Activated naive CD4-positive, alpha-beta T cell treated with anti-CD3 and anti-CD28 coated beads, Interleukin-2, amount 50 U/mL, for 16 hours (primary cell): Measurements from ENCODE around the gene SENP5.

Experiments
- DNase-seq: peaks from one replicate; pipeline ENCODE4 v3.0.0-alpha.2; 2020

SENP5 gene

GRCh38 chr3:196889844-196890708 is 22.4 kb downstream of the SENP5 start:
- DNase-seq: no peak

DNA sequence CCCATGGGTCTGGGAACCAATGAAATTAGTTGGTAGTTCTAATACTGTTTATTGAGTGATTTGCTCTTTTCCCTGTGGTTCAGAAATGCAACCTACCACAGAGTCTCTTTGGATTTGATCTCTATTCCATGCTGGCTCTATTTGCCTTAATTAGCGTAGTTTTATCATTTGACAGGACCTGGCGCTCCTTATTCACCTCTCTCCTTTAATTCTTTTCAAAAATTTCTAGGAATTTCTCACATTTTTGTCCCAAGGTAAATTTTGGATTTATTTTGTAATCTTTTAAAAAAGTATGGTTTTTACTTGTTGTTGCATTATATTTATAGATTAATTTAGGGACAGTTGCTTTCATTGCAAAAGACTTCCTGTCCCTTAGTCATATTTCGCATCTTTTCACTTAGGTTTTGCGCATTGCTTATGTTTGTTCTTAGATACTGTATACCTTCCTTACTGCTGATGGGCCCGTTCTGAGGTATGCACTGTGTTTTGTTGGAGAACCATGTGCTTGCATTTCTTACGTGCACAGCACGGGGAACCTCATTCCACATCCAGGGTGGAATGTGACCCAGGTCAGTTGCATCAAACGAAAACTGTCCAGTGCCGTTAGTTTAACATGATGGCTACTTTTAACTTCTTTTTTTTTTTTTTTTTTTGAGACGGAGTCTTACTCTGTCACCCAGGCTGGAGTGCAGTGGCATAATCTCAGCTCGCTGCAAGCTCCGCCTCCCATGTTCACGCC is 27.0 kb downstream of the SENP5 start:
- no peak for DNase-seq

DNA sequence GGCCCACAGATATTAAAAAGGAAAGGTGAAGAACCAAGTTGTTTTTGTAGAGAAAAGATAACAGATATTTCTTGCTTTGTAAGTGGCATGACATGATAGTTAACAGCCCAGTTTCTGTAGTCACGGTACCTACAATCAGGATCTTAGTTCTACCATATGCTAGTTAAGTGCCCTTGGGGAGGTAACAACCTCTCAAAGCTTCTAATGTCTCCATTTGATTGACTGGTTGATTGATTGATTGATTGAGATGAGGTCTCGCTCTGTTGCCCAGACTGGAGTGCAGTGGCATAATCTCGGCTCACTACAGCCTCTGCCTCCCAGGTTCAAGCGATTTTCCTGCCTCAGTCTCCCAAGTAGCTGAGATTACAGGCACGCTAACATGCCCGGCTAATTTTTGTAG is 28.5 kb downstream of the SENP5 start:
- no peak for DNase-seq

DNA sequence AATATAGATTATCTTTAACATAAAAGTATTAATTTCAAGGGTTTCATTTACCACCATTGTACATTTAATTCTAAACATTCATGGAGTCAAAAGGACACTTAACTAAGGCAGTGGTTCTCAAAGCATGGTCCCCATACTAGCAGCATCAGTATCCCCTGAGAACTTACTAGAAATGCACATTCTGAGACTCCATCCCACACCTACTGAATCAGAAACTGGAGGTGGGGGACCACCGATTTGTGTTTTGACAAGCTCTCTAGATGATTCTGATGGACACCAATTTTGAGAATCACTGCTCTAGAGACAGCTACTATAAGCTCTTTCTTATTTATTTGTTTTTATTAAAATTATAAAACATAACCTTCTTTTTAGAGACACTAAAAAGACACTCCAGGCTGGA is 34.0 kb downstream of the SENP5 start:
- DNase-seq: no peak

DNA sequence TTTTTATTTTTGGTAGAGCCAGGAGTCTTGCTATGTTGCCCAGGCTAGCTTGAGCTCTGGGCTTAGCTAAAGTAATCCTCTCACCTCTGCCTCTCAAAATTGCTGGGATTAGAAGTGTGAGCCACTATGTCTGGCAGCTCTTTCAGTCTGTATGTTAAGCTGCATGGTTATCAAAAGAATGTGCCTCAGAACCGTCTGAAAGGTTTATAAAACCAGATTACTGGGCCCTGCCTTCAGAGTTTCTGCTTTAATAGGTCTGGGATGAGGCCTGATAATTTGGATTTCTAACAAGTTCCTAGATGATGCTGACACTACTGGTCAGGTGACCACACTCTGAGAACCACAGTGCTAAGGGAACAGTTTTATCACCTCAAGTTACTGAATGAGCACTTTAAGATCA is 34.6 kb downstream of the SENP5 start:
- DNase-seq: no peak

DNA sequence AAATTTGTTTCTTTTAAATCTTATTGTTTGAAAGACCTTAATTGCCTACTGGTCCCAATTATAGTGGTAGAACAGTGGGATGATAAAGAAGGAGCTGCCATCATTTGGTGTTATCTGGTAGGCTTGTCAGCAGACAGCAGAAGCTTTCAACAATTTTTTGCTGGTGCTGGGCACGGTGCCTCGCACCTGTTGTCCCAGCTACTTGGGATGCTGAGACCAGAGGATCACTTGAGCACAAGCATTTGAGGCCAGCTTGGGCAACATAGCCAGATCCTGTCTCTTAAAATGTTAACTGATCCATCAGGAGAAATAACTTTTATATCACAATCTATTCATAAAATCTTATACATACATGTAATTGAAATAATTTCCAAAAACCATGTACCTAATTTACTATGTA is 36.0 kb downstream of the SENP5 start:
- DNase-seq: no peak

DNA sequence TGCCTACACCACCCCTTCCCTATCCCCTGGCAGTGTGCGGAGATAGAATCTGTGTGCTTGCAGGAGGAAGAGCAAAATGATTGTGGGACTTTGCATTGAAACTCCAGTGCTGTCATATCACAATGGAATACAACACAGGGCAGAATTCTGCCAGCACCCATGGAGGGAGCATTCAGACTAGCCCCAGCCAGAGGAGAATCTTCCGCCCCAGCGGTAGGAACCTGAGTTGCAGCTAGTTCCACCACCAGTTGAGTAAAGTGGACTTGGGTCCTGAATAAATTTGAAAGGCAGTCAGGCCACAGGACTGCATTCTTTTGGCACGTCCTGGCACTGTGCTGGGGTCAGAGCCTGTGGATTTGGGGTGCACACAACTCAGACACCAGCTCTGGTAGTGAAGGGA is 47.1 kb downstream of the SENP5 start:
- no peak for DNase-seq

GRCh38 chr3:196915375-196915774 is 47.7 kb downstream of the SENP5 start:
- no peak for DNase-seq

DNA sequence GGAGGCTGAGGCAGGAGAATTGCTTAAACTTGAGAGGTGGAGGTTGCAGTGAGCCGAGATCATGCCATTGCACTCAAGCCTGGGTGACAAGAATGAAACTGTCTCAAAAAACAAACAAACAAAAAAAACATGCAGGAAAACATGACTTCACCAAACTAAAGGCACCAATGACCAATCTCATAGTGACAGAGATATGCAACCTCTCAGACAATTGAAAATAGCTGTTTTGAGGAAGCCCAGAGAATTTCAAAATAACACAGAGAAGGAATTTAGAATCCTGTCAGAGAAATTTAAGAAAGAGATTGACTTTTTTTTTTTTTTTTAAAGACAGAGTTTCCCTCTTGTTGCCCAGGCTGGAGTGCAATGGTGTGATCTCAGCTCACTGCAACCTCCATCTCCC is 48.5 kb downstream of the SENP5 start:
- no peak for DNase-seq

DNA sequence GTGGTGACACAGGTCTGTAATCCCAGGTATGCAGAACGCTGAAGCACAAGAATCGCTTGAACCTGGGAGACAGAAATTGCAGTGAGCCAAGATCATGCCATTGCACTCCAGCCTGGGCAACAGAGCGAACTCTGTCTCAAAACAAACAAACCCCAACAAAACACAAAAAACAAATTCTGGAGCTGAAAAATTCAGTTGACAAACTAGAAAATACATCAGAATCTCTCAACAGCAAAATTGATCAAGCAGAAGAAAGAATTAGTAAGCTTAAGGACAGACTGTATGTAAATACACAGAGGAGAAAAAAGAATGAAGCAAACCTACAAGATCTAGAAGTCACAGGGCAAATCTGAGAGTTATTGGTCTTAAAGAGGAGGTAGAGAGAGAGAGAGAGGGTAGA is 49.3 kb downstream of the SENP5 start:
- DNase-seq: no peak

GRCh38 chr3:196918968-196919367 is 51.2 kb downstream of the SENP5 start:
- no peak for DNase-seq

DNA sequence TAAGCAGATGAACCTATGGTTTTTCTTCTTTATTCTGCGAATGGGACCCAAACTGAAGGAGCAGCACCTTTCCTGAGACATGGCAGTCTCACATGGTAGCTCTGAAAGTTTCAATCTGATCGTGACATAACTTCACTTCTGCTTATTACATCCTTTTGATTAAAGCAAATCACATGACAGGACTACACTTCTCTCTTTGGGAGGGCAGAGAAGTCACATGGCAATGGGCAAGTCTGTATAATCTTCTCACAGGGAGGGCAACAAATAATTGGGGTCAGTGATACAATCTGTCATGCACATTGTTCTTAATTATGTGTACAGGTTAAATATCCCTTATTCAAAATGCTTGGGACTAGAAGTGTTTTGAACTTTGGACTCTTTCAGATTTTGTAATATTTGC is 53.0 kb downstream of the SENP5 start:
- DNase-seq: no peak

DNA sequence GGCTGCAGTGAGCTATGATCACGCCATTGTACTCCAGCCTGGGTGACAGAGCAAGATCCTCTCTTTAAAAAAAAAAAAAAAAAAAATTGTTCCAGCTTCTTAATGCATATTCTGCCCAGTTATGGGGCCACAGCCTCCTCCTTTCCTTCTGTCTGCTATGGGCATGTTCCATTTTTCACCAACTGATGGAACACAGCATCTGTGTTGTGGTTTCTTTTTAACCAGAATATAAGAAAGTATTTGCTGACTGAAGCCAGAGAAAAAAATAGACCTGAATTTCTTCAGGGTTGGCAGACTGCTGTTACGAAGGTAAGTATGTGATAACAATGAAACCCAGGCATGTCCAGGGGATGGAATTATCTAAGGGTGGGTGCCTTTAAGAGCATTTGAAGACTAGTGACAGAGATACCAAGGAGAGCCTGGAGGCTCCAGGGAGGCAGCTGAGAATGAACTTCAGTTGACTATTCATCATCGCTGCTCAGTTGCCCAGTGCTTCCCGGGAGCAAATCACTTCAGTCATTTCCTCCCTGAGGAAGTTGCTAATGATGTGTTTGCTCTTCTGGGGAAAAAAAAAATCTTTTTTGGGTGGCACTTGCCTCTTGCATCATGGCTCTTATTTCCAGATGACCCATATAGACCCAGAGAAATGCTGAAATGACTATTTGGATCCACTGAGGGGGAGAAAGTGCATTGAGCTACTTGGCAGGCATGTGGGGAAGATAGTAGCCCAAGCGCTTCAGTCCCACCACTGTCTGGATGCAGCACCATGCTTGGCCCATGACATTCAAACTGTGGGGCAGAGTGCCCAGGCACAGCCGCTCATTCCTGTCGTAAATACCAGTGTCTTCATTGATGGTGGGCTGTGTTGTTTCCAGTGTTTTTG is 60.1 kb downstream of the SENP5 start:
- DNase-seq: no peak

DNA sequence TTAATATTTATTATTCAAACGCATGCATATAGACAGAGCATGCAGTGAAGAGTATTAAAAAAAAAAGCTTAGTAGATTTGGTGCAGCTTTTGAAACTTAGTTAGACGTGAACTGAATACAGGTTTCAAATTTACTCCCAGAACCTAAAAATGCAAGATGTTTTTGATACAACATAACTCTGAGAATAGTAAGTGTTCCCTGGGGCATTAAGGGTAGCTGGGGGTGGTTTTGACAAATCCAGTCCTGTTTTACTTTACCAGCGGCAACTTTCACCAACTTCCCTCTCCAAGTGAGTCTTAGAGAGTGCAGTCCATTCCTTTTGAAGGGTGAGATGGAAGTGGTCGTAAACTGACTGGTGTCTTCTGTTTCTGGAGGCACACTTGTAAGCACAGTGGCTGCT is 63.4 kb downstream of the SENP5 start:
- no peak for DNase-seq

DNA sequence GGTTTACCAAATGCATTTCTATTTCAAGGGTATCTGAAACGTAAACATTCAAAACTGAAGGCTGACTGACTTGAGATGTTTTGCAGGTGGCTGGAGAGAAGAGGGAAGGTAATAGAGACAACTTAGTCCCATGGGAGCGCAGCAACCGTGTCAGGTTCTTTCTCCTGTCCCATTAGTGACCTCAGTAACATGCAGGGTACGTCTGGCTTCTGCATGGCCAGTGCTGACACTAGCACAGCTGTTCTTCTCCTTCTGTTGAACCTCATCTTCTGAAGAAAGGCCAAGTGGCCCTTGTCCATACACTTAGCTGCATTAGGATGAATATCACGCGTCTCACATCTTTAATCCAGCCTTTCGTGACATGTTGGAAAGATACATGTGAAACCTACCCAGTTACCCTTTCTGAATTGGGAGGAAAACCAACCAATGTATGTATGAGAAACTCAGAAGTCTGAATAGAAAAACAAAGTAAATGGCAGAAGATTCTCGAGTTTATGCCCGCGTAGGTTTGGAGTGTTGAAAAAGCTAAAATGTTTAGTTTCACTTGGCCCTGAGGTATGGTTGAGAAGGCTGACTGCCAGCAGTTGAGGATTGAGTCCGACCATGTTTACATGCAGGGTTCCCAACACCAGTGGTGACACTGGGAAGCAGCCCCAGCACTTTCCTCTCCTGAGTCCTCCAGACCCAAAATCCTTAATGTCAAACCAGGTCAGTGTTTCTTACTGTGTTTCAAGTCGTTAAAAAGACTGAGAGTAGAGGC is 64.3 kb downstream of the SENP5 start:
- no peak for DNase-seq

DNA sequence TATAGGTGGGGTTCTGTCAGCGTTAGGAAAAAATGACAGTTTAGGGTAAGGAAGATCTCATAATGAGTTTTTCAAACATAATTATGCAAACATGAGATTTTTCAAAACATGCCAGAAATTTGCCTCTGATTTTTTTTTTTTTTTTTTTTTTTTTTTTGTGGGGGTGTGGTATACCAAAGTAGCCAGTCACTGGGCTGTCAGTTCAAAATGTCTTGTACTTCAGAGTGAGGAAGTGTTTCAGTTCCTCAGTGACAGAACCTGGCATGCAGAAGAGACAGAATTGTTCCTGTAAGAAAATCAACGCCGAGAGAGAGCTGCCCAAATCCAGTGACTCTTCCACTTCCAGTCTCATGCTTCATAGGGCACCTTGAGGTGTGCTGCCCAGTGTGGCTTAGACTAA is 64.9 kb downstream of the SENP5 start:
- no peak for DNase-seq

DNA sequence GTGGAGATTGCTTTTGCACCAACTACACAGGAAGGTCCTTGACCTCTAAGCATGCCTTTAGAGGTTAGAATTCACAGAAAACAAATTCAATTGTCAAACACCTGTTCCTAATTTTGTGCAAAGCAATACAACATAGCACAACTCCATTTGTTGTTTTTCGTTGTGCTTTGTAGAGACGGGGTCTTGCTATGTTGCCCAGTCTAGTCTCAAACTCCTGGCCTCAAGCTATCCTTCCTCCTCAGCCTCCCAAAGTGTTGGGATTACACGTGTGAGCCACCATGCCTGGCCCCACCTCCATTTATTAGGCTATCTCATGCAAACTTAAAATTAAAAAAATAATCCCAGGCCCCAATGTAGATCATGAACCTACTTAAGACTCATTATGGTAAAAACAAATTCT is 68.6 kb downstream of the SENP5 start:
- no peak for DNase-seq

DNA sequence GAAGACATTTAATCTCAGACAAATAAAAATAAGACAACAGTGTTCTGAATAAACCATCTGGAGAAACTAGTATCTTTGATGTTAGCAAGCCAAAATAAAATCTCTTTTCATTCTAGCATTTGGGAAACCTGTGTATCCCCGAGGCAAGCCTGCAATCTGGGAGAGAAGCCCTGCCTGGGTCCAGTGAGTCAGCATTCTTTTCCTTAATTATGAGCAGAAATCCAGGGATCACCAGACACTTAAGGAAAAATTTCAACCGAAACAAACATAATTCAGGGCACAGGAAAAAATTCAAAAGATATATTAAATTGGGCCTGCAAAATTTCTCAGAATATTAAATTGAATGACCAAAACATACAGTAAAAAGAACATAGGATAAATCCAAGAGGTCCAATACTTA is 70.4 kb downstream of the SENP5 start:
- no peak for DNase-seq

GRCh38 chr3:196938576-196938975 is 70.9 kb downstream of the SENP5 start:
- no peak for DNase-seq

GRCh38 chr3:196941729-196942225 is 74.1 kb downstream of the SENP5 start:
- peak; percentile 75 for DNase-seq

DNA sequence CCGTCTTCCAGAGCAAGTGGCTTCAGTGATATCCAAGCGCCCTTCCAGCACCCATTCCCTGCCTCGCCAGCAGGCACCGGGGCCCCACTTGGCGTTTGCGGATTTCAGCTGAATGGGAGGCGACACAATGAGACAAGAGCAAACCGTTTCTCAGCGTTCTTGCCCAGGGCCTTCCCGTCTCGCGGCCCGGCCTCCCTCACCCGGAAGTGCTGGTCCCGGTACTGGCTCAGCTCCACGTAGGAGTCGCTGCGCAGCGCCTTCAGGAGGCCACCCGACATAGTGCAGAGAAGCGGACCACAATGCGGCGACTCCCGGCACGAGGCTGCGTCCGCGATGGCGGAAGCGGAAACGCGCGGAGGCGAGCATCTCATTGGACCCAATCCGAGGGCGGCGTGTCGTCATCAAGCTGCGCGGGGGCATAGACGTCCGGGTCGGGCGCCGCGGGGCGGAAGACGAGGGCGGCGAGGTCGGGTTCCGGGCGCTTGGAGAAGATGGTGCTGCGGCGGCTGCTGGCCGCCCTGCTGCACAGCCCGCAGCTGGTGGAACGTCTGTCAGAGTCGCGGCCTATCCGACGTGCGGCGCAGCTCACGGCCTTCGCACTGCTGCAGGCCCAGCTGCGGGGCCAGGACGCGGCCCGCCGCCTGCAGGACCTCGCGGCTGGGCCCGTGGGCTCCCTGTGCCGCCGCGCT is 74.7 kb downstream of the SENP5 start, which contains the start of gene NCBP2:
Gene NCBP2, minus strand, starts transcription at position 303 of the 689 bp plus-strand sequence. Its CDS starts 25 bp downstream, at position 278.
- DNase-seq: peak; percentile 100

GRCh38 chr3:196942915-196943277 is 75.2 kb downstream of the SENP5 start:
- DNase-seq: no peak
